D721Med (cell line): ENCODE data around the gene THRA.

Experiments
- DNase-seq: peaks from one replicate; pipeline ENCODE4 v3.0.0; 2011; ENCODE audit warnings: low spot score; ENCODE audit not compliant: insufficient read length
- FAIRE-seq: peaks from 2 replicates; lab custom pipeline; 2011; peaks lifted over from hg19 to GRCh38; lab: Jason Lieb, UNC
- TF ChIP-seq, protein P1 (sequence below): IDR thresholded peaks from 2 replicates; pipeline ENCODE4 v1.5.1; 2012; ENCODE audit warnings: mild to moderate bottlenecking, control low read depth; ENCODE audit not compliant: insufficient read depth; ENCODE audit errors: missing control alignments

Gene THRA

DNA sequence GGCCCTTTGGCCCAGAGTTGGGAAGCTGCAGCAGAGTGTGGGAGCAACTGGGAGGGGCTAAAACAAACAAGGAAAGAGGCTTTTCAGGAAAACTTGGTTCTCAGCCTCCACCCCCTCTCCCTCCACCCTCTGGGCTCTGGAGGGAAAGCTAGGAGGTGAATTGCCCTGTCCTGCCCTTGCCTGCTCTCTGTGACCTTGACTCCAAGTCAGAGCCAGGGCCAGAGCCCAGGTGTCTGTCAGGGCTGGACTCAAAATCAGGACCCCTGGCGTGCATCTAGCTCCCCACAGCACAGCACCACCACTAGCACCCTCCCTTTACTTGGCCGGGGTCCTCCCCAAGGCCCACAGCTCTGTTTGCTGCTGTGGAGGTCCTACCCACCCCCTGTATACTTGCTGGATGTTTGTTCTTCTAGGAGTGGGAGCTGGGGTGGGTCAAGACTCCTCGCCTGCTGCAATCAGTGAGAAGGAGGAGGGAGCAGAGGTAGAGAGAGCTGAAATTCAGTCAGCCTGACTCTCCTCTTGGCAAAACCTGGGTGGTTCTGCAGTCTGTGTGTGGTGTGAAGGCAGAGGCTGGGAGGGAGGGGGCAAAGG lies 40.4 kb downstream of the THRA start:
- FAIRE-seq (no peak), DNase-seq (no peak)
- TF ChIP-seq, protein P1, sequence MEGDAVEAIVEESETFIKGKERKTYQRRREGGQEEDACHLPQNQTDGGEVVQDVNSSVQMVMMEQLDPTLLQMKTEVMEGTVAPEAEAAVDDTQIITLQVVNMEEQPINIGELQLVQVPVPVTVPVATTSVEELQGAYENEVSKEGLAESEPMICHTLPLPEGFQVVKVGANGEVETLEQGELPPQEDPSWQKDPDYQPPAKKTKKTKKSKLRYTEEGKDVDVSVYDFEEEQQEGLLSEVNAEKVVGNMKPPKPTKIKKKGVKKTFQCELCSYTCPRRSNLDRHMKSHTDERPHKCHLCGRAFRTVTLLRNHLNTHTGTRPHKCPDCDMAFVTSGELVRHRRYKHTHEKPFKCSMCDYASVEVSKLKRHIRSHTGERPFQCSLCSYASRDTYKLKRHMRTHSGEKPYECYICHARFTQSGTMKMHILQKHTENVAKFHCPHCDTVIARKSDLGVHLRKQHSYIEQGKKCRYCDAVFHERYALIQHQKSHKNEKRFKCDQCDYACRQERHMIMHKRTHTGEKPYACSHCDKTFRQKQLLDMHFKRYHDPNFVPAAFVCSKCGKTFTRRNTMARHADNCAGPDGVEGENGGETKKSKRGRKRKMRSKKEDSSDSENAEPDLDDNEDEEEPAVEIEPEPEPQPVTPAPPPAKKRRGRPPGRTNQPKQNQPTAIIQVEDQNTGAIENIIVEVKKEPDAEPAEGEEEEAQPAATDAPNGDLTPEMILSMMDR, result no peak

DNA sequence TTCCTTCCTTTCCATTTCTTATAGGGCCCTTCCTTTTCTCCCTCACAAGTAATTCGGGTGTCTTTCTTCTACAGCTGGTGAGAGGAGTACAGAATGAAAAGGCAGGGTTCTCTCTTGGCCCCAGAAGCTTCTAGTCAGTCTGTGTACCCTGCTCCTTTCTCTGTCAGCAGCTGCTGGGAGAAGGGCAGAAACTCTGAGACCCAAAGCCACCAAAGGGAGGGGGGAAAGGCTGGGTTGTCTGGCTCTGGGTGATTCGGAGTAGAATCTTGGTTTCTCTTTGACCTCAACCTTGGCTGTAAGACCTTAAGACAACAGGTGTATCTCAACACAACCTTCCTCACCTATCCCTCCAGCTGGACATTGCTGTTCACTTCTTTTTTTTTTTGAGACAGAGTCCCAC lies 40.9 kb downstream of the THRA start:
- FAIRE-seq (no peak), DNase-seq (no peak)
- TF ChIP-seq, protein P1, result no peak

DNA sequence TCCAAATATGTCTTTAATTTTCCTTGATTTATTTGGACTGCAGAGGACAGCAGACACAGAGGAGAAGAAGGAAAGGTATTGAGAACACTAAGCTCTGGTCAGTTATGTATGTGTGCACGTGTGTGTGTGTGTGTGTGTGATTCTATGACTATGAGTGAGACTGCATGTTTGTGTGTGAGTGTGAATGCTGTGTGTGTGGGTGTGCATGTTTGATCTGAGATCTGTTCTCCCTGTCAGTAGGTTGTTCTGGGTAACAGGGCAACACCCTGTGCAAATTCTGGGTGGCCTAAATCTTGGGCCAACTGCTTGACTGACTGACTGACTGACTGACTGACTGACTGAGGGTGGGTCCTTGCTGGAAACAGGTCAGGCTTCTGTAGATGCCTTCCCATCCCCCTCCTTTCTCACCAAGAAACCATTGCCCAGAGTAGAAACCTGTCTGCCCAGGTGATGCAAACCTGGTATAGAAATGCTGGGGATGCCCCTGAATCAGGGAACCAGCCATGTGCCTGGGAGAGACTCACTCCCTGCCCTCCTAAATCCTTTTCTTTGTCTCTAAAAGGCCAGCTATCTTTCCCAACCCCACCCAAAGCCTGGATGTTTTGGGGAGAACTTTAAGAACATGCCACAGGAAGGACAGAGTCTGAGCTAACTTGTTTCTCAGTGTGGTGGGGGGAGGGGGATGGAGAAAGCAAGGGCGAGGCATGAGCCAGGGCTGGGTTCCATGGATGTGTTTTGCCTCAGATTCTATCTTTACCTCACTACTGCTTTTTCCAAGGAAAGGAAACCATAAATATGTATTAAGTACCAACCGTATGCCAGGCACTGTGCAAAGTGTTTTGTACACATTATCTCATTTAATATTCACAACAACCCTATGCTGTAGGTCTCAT lies 42.1 kb downstream of the THRA start:
- DNase-seq, result no peak
- FAIRE-seq, result no peak
- TF ChIP-seq, protein P1, result no peak

DNA sequence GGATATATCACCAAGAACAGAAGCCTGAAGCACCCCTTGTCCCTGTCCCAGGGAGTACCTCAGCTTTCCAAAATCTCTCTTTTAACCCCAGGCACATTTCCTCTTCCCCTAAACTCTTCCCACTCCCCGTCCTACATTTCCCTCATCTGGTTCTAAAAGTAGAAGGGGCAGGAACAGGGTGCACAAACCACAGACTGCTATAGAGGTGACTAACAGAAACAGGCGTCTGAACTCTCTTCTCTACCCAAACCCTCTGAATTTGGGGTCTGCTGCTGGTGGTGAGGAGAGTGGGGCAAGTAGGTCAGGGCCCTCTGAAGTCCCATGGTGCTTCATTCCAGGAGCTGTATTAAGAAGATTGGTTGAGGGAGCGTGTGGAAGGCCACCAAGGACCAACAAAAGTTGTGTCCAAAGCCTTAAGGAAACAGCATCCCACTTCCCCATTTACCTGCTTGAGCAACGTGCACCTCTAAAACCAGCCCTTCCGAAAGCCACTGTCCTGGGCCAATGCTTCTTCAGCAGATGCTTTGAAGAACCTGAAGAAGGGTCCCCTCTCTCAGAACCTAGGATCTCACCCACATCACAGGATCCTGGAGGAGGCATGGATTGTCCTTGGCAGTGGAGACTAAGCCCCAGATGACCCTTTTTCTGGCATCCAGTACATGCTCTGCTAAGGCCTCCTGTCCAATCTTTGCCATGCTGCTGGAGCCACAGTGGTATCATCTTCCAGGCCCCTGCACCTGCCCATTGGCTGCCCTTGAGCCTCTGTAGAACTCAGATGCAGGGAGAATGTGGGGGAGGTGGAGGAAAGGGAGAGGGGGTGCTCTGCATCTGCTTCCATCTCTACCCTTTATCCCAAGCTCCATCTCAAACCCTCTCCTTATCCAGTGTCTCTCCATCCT lies 43.3 kb downstream of the THRA start:
- FAIRE-seq (no peak), DNase-seq (no peak)

DNA sequence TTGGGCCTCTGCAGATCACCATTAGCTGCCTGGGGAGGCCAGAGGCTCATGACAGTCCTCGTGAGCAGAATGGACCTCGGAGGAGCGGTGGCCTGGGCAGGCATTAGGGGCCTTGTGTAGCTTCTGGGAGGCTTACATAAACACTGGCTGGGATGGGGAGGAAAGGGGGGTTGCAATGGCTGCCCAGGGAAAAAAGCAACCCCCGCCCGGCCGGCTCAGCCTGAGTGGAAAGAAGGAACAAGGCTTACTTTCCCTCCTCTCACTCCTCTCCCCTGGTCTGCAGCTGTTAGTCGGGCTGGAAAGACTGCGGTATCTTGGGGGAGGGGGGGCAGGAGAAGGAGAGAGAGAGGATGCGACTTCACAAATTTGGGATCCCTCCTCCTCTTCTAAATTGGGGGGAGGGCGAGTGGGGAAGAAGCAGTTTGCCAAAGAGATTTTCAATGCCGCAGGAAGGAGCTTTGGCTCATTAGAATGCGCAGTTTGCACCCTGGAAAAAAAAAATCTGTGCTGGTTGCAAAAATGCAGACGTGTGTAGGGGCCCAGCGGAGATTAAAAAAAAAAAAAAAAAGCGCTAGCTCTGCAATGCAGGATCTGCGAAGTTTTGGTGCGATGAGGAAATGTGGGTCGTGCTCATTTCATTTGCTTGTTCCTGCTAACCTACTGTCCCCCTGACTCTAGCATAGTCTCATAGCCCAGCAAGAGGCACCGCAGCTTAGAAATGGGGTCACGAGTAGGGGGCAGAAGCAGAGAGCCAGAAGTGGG lies 44.2 kb downstream of the THRA start:
- no peak for DNase-seq
- no peak for FAIRE-seq
- TF ChIP-seq, protein P1, result no peak

More for the DNA sequence above, 43.3 kb downstream of the THRA start:
- TF ChIP-seq, protein P1, result no peak

DNA sequence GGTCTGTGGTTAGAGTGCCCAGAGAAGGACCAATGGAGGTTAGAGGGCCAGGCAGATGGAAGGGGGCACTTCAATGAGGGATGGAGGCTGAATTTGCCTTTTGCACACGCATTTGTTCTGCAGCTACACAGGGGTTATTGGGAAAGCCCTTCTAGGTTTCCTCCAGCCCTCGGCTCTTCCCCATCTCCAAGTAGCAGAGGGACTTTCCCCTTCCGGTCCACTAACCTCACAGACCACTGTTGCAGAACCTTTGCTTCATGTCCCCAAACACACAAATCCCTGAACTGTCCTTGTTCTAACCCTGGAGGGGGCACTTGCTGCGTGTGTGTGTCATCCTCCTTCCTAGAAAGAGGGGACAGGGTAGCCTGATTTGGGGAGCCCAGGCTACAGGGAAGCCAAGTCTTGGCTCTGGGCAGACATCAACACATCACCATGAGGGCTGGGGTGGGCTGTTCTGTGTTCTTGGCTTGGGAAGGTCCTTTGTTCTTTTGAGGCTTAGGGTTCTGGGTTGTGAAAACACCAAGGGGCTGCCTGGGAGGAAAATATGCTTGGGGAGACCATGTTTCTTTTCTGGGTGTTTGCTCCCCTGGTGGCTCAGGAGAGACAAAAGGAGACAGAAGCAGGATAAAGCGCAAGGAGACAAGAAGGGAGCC lies 44.9 kb downstream of the THRA start:
- TF ChIP-seq, protein P1, result no peak

More for the DNA sequence above, 44.9 kb downstream of the THRA start:
- FAIRE-seq, result no peak
- no peak for DNase-seq
